Gastrocnemius medialis (tissue), 4 donors: ENCODE measurements around the gene NAA60. TPM values are rescaled to one million over a fixed set of nuclear protein-coding genes. Genes with fewer than 3 reads are reported as not detected.

Experiments
- ATAC-seq, 2 donors: fragments of 150-250 bp; one replicate each; pipeline ENCODE4 v1.9.1; 2016
- DNase-seq, 2 donors: peaks; one replicate each; pipeline ENCODE4 v3.0.0-alpha.2; 2019
- H3K27ac ChIP-seq, 4 donors: fragments of 200-600 bp; sonication (generic); 1 replicate in 1 of 4; 2 replicates in 3 of 4; pipeline ENCODE4 v1.5.1; 2016 to 2018; ENCODE audit warnings: mild to moderate bottlenecking in 2 of 4, moderate library complexity in 1 of 4
- H3K27me3 ChIP-seq, 3 donors: fragments of 200-600 bp; sonication (generic) in 2 of 3; 1 replicate in 1 of 3; 2 replicates in 2 of 3; pipeline versions ENCODE4 v1.5.1 to v1.6.0; 2016 to 2019; ENCODE audit warnings: mild to moderate bottlenecking in 1 of 3, moderate library complexity in 1 of 3
- H3K36me3 ChIP-seq, 2 donors: fragments of 200-600 bp; sonication (generic) in 1 of 2; one replicate each; pipeline ENCODE4 v1.5.1; 2017 to 2018
- H3K4me1 ChIP-seq, 2 donors: fragments of 200-600 bp; sonication (generic) in 1 of 2; one replicate each; pipeline ENCODE4 v1.5.1; 2016 to 2017; ENCODE audit warnings: mild to moderate bottlenecking in 2 of 2
- H3K4me3 ChIP-seq, 4 donors: fragments of 200-600 bp; sonication (generic) in 3 of 4; 1 replicate in 1 of 4; 2 replicates in 3 of 4; pipeline ENCODE4 v1.5.1; 2016 to 2019; ENCODE audit warnings: mild to moderate bottlenecking in 2 of 4
- H3K9me3 ChIP-seq, 3 donors: fragments of 200-600 bp; sonication (generic) in 2 of 3; 1 replicate in 1 of 3; 2 replicates in 2 of 3; pipeline ENCODE4 v1.5.1; 2016 to 2019
- POLR2A ChIP-seq, 2 donors: fragments of 450-650 bp; IDR thresholded peaks; one replicate each; pipeline ENCODE4 v1.6.1; 2017; ENCODE audit warnings: antibody characterized with exemption in 2 of 2, mild to moderate bottlenecking in 2 of 2, moderate library complexity in 2 of 2
- in situ Hi-C, 4 donors: fragments of 200-750 bp; cut with MboI; loops; one replicate each; pipeline versions ENCODE4 v1.15.0 to v1.8.0; 2017; ENCODE audit warnings: low sequenced_read_pairs in 4 of 4
- intact Hi-C: fragments of 100-400 bp; cut with DNase I; formaldehyde crosslinking; loops from one replicate; pipeline ENCODE4 v1.15.1; 2023; ENCODE audit warnings: low total_unique reads
- total RNA-seq, 4 donors: library from RNA; depleted of rRNA; stranded (reverse); fragments of >200 nt; gene quantifications; one replicate each; pipeline versions ENCODE4 v1.1.0 to v1.2.3, GENCODE V29; 2016
- TF ChIP-seq, protein P1 (sequence below), 5 experiments: fragments of 450-650 bp in 3 of 5; fragments of 200-600 bp in 2 of 5; sonication (generic) in 2 of 5; IDR thresholded peaks in 4 of 5; conservative IDR thresholded peaks in 1 of 5; 1 replicate in 4 of 5; 2 replicates in 1 of 5; pipeline ENCODE4 v1.5.1; 2016 to 2019; ENCODE audit warnings: antibody characterized with exemption in 5 of 5, mild to moderate bottlenecking in 3 of 5, moderate library complexity in 3 of 5

The NAA60 gene
- total RNA-seq, 4 donors from 2014 or later, result 14.2 to 16.7 (median 15.4) TPM

DNA sequence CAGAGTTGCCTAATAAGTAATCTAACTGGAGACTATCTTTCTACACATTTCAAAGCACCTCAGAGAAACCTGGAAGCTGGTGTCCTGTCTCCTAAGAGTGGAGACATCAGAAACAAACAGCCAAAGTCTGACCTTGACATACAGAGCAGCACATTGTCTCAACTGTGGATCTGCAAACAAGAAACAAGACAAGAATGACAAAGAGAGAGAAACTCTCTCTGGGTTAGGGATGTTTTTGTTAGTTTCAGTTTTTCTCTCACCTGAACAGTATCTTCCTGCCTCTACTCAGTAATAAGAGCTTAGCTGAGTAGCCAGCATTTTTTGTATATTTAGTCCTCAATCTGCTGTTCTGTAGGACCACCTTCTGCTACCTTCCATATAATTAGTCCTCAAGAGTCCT, 9.1 kb upstream of the NAA60 start:
- H3K36me3 ChIP-seq, result peaks cover 2 to 14% of the 10 kb centered on the region in 2 donors
- peaks cover 0 to 10% (median 0%) of the 10 kb centered on the region in 3 donors for H3K9me3 ChIP-seq
- intact Hi-C loops, result no loop called here
- no peak for TF ChIP-seq POLR2A (IDR thresholded peaks at IDR 0.05)
- TF ChIP-seq, protein P1, sequence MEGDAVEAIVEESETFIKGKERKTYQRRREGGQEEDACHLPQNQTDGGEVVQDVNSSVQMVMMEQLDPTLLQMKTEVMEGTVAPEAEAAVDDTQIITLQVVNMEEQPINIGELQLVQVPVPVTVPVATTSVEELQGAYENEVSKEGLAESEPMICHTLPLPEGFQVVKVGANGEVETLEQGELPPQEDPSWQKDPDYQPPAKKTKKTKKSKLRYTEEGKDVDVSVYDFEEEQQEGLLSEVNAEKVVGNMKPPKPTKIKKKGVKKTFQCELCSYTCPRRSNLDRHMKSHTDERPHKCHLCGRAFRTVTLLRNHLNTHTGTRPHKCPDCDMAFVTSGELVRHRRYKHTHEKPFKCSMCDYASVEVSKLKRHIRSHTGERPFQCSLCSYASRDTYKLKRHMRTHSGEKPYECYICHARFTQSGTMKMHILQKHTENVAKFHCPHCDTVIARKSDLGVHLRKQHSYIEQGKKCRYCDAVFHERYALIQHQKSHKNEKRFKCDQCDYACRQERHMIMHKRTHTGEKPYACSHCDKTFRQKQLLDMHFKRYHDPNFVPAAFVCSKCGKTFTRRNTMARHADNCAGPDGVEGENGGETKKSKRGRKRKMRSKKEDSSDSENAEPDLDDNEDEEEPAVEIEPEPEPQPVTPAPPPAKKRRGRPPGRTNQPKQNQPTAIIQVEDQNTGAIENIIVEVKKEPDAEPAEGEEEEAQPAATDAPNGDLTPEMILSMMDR (IDR thresholded peaks at IDR 0.05 in 4 of 5, conservative IDR thresholded peaks at IDR 0.05 in 1 of 5), result no peak
- H3K27me3 ChIP-seq, result no peaks in the 10 kb centered on the region
- H3K4me1 ChIP-seq, result no peaks in the 10 kb centered on the region
- H3K27ac ChIP-seq, result no peak overlapping the region
- in situ Hi-C loops, result no loop called here
- H3K4me3 ChIP-seq, result no peak overlapping the region
- no peak for ATAC-seq
- no peak for DNase-seq

DNA sequence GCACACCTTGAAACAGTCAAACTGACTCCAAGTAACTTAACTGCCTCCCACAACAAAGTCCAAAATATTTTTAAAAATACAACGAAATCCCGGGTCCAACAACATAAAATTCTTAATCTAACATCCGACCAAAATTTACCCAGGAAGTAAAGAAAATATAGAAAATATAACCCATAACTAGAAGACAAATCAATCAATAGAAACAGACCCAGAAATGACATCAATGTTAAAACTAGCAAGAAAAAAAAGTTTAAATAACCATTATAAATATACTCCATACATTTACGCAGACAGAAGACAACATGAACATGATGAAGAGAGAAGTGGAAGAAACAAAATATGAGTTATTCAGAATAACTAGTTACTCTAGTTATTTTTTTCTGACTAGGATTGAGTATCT, 3.8 kb upstream of the NAA60 start:
- DNase-seq (no peak), ATAC-seq (no peak)
- H3K4me1 ChIP-seq, result peaks cover under 1 to 8% of the 10 kb centered on the region in 2 donors
- intact Hi-C loops, result no loop called here
- H3K27me3 ChIP-seq, result no peaks in the 10 kb centered on the region
- peaks cover 0 to 28% of the 10 kb centered on the region in 2 donors for H3K36me3 ChIP-seq
- H3K9me3 ChIP-seq, result peaks cover 0 to 19% (median 0%) of the 10 kb centered on the region in 3 donors
- no peak overlapping the region for H3K4me3 ChIP-seq
- in situ Hi-C loops, result no loop called here
- TF ChIP-seq, protein P1 (IDR thresholded peaks at IDR 0.05 in 4 of 5, conservative IDR thresholded peaks at IDR 0.05 in 1 of 5), result no peak
- TF ChIP-seq POLR2A (IDR thresholded peaks at IDR 0.05), result no peak
- H3K27ac ChIP-seq, result no peak overlapping the region

DNA sequence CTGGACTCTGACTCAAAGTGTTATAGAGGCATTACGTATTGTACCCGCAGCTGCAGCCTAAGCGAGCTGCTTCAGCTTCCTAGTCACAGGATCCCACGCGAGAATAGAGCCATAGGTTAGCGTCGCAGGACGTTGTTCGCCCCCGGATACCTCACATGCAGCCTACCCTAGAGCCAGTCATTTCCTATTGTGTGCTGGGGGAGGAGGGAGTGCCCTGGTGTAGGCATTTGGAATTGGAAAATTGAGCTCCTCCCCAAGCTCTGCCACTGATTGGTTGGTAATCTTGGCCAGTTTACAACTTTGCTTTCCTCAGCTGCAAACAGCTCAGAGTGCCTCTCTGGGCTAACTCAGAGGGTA, 530 bp downstream of the NAA60 start:
- no peaks in the 10 kb centered on the region for H3K27me3 ChIP-seq
- peaks cover 0 to 28% of the 10 kb centered on the region in 2 donors for H3K36me3 ChIP-seq
- in situ Hi-C loops (no loop called here), intact Hi-C loops (no loop called here)
- H3K4me1 ChIP-seq, result peaks cover 4 to 8% of the 10 kb centered on the region in 2 donors
- peaks cover 0 to 12% (median 0%) of the 10 kb centered on the region in 3 donors for H3K9me3 ChIP-seq
- DNase-seq, result no peak
- peak overlapping the region; percentile 64 to 80 (median 68) for H3K4me3 ChIP-seq
- H3K27ac ChIP-seq, result peak overlapping the region; percentile 73 to 85 (median 84)
- ATAC-seq, result peak in 1 of 2 donors; percentile 32
- TF ChIP-seq POLR2A (IDR thresholded peaks at IDR 0.05), result no peak
- TF ChIP-seq, protein P1 (IDR thresholded peaks at IDR 0.05 in 4 of 5, conservative IDR thresholded peaks at IDR 0.05 in 1 of 5), result no peak

DNA sequence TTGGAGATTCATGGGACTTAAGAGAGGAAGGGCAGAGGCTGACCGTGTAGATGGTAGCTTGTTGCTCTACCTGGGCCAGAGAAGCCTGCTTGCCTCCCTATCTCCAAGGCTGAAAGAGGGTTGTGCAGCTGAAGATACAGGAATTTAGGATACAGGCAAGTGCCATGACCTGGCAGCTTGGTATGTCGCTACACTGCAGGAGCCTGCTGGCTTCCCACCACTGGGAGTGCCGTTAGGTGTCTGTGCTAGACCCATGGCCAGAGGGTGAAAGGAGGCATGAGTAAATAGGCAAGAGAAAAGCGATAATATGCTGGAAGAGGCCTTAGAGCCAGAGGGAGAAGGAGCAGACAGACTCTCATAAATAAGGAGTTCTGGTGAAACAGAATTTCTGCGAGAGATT, 10.6 kb downstream of the NAA60 start:
- no peaks in the 10 kb centered on the region for H3K27me3 ChIP-seq
- peaks cover 0 to 5% of the 10 kb centered on the region in 2 donors for H3K36me3 ChIP-seq
- intact Hi-C loops, result no loop called here
- DNase-seq (no peak), ATAC-seq (no peak)
- H3K4me1 ChIP-seq, result peaks cover 25 to 34% of the 10 kb centered on the region in 2 donors
- no peak overlapping the region for H3K4me3 ChIP-seq
- in situ Hi-C loops, result no loop called here
- peak overlapping the region in 3 of 4 donors; percentile 94 to 99 (median 97) for H3K27ac ChIP-seq
- TF ChIP-seq, protein P1 (IDR thresholded peaks at IDR 0.05 in 4 of 5, conservative IDR thresholded peaks at IDR 0.05 in 1 of 5), result no peak
- no peak for TF ChIP-seq POLR2A (IDR thresholded peaks at IDR 0.05)
- H3K9me3 ChIP-seq, result no peaks in the 10 kb centered on the region

DNA sequence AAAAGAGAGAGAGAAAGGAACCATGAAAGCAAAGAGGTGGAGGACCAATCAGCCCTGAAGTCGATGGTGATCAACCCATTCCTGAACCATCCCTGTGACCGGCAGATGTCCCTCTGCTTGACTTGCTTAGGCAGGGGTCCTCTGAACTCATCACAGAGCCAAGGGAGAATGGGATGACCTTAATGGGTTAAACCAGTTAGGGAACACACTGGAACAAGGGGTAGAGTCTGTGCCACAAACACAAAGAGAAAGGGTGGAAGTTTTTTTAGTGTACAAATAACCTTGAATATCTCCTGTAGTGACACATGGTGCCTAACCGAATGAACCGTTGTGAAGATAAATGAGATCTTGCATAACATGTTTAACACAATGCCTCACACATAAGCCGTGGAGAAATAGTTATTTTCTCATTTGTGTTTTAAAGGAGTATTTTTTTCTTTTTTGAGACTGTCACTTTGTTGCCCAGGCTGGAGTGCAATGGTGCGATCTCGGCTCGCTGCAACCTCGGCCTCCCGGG, 11.2 kb downstream of the NAA60 start:
- DNase-seq (no peak), ATAC-seq (no peak)
- TF ChIP-seq, protein P1 (IDR thresholded peaks at IDR 0.05 in 4 of 5, conservative IDR thresholded peaks at IDR 0.05 in 1 of 5), result no peak
- TF ChIP-seq POLR2A (IDR thresholded peaks at IDR 0.05), result no peak
- Histone ChIP-seq H3K36me3 (no peaks in the 10 kb centered on the region), H3K4me3 (no peak overlapping the region), H3K27ac (peak overlapping the region; percentile 94 to 99 (median 97)), H3K4me1 (peaks cover 30 to 40% of the 10 kb centered on the region in 2 donors), H3K9me3 (no peaks in the 10 kb centered on the region), H3K27me3 (no peaks in the 10 kb centered on the region)
- intact Hi-C loops (loop anchor here (5.0 kb wide), 1 partner anchor 158 kb away; the partner anchor contains the start of gene SLX4), in situ Hi-C loops (no loop called here)
